ENCODE data around the gene LYAR.
"Not testable (repeated sequence)": the region's sequence is repeated elsewhere in the genome, so short reads cannot be mapped to it uniquely, and the experiment has no call there.

DNA sequence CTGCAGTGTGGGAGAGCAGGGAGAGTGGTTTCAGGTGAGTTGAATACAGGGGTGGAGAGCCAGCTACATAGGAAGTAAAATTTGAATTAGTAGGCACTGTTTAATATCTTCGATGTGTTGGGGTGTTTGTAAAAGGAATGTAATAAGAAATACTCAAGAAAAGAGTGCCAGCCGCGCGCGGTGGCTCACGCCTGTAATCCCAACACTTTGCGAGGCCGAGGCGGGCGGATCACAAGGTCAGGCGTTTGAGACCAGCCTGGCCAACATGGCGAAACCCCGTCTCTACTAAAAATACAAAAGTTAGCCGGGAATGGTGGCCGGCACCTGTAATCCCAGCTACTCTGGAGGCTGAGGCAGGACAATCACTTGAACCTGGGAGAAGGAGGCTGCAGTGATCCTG, 40.6 kb downstream of the LYAR start:
- TF ChIP-seq, protein P1, sequence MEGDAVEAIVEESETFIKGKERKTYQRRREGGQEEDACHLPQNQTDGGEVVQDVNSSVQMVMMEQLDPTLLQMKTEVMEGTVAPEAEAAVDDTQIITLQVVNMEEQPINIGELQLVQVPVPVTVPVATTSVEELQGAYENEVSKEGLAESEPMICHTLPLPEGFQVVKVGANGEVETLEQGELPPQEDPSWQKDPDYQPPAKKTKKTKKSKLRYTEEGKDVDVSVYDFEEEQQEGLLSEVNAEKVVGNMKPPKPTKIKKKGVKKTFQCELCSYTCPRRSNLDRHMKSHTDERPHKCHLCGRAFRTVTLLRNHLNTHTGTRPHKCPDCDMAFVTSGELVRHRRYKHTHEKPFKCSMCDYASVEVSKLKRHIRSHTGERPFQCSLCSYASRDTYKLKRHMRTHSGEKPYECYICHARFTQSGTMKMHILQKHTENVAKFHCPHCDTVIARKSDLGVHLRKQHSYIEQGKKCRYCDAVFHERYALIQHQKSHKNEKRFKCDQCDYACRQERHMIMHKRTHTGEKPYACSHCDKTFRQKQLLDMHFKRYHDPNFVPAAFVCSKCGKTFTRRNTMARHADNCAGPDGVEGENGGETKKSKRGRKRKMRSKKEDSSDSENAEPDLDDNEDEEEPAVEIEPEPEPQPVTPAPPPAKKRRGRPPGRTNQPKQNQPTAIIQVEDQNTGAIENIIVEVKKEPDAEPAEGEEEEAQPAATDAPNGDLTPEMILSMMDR (IDR thresholded peaks at IDR 0.05): not testable (repeated sequence)
- TF ChIP-seq, protein P2, sequence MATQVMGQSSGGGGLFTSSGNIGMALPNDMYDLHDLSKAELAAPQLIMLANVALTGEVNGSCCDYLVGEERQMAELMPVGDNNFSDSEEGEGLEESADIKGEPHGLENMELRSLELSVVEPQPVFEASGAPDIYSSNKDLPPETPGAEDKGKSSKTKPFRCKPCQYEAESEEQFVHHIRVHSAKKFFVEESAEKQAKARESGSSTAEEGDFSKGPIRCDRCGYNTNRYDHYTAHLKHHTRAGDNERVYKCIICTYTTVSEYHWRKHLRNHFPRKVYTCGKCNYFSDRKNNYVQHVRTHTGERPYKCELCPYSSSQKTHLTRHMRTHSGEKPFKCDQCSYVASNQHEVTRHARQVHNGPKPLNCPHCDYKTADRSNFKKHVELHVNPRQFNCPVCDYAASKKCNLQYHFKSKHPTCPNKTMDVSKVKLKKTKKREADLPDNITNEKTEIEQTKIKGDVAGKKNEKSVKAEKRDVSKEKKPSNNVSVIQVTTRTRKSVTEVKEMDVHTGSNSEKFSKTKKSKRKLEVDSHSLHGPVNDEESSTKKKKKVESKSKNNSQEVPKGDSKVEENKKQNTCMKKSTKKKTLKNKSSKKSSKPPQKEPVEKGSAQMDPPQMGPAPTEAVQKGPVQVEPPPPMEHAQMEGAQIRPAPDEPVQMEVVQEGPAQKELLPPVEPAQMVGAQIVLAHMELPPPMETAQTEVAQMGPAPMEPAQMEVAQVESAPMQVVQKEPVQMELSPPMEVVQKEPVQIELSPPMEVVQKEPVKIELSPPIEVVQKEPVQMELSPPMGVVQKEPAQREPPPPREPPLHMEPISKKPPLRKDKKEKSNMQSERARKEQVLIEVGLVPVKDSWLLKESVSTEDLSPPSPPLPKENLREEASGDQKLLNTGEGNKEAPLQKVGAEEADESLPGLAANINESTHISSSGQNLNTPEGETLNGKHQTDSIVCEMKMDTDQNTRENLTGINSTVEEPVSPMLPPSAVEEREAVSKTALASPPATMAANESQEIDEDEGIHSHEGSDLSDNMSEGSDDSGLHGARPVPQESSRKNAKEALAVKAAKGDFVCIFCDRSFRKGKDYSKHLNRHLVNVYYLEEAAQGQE (IDR thresholded peaks at IDR 0.05; ENCODE audit: insufficient read depth in 1 of 2, low read depth in 2 of 2, low read length in 1 of 2): not testable (repeated sequence)
- not testable (repeated sequence) for TF ChIP-seq POLR2AphosphoS5 (IDR thresholded peaks at IDR 0.05; ENCODE audit: low read depth, low read length)
